K562 (cell line): ENCODE data around the gene FYB1. TPM values are rescaled to one million over a fixed set of nuclear protein-coding genes. Genes with fewer than 3 reads are reported as not detected.

Experiments used
- ETS2 ChIP-seq: IDR thresholded peaks from 2 replicates; pipeline ENCODE4 v1.6.1; 2016; ENCODE audit warnings: borderline replicate concordance, missing genetic modification characterization, mild to moderate bottlenecking, moderate library complexity, missing compliant biosample characterization; ENCODE audit not compliant: poor library complexity, severe bottlenecking
- SREBF1 ChIP-seq: fragments of 150-350 bp; IDR thresholded peaks from 2 replicates; pipeline ENCODE4 v1.6.1; 2014; ENCODE audit warnings: antibody characterized with exemption, low read depth, low read length, borderline replicate concordance
- TEAD4 ChIP-seq, 2 experiments: sonication (generic) in 1 of 2; formaldehyde crosslinking in 1 of 2; IDR thresholded peaks; 2 replicates each; pipeline versions ENCODE4 v1.6.1 to v1.8.0; 2012 to 2022; ENCODE audit warnings: borderline replicate concordance in 1 of 2, inconsistent platforms in 1 of 2, low read length in 1 of 2, mild to moderate bottlenecking in 1 of 2, missing genetic modification reagents in 1 of 2
- ZBTB11 ChIP-seq, 3 experiments: fragments of 200-800 bp in 1 of 3; fragments of 250-450 bp in 1 of 3; fragments of 450-650 bp in 1 of 3; sonication (Bioruptor Pico) in 1 of 3; sonication (Bioruptor generic) in 1 of 3; formaldehyde crosslinking in 1 of 3; IDR thresholded peaks; 2 replicates each; pipeline versions ENCODE4 v1.6.1 to v1.8.0; 2016 to 2022; ENCODE audit warnings: mild to moderate bottlenecking in 2 of 3, missing genetic modification characterization in 2 of 3, missing compliant biosample characterization in 1 of 3, moderate library complexity in 1 of 3
- ZFP36 ChIP-seq: fragments of 150-350 bp; IDR thresholded peaks from 2 replicates; pipeline ENCODE4 v1.6.1; 2018; ENCODE audit warnings: low read length, low read depth; ENCODE audit not compliant: partially characterized antibody
- ZNF224 ChIP-seq: sonication (generic); formaldehyde crosslinking; IDR thresholded peaks from 2 replicates; pipeline ENCODE4 v1.8.0; 2022; ENCODE audit warnings: mild to moderate bottlenecking, missing genetic modification reagents
- polyA plus RNA-seq, 8 experiments: library from polyadenylated mRNA; depleted of rRNA in 4 of 8; stranded (reverse) in 5 of 8; unstranded in 3 of 8; fragments of >200 nt; fragmentation: Nextera tagmentation in 2 of 8; fragmentation: Illumina TruSeq in 1 of 8; extraction: Ambion mirVana in 2 of 8; extraction: Trizol in 1 of 8; gene quantifications; 2 replicates each; pipeline versions ENCODE4 v1.2.1 to v1.2.3, GENCODE V29; 2011 to 2014; ENCODE audit warnings: inconsistent platforms in 1 of 8, missing spikeins in 1 of 8
- total RNA-seq, 7 experiments: library from RNA; depleted of rRNA in 6 of 7; stranded (reverse); fragments of >200 nt in 6 of 7; fragmentation: Illumina TruSeq in 2 of 7; extraction: Trizol in 2 of 7; gene quantifications; 2 replicates each; pipeline versions ENCODE4 v1.2.1 to v1.2.3, GENCODE V29; 2011 to 2021; ENCODE audit warnings: low replicate concordance in 1 of 7

The FYB1 gene
- total and polyA plus RNA-seq, 9 of the 15 experiments (the other 6 are each of a cell fraction or from before 2014, with no cell fraction given): 4.7 to 31.5 (median 9.7) TPM

DNA sequence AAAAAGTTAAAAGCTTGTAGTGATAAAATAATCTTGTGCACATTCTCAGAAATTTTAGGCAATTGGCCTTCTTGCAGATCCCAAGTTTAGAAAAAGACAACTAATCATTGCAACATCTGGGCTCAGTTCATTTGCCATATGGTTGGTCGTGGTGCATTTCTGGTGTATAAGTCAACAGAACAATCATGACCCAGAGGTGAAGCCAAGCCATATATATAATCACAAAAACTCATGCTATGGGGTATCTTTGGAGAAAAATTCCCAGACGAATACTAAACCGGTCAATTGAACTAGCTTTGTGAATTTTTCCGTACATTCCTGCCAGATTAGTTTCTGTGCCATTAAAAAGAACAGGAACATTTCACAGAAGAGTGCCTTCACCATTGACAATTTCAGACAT lies 50.3 kb downstream of the FYB1 start (continued):
- TF ChIP-seq ZBTB11 (CRISPR knock-in tag; IDR thresholded peaks at IDR 0.05) (no peak), ZNF224 (CRISPR knock-in tag) (no peak), TEAD4 (IDR thresholded peaks at IDR 0.05; ENCODE audit: low read length) (no peak), TEAD4 (CRISPR knock-in tag; IDR thresholded peaks at IDR 0.05; ENCODE audit: borderline replicate concordance) (no peak), ETS2 (tag) (no peak), ZFP36 (no peak), SREBF1 (no peak)
